ENCODE data around the gene FCSK.
A peak's percentile ranks its signal among the peaks of the same experiment; 100 is the strongest.

The FCSK gene

GRCh38 chr16:70481929-70482536 lies 27.6 kb downstream of the FCSK start:
- no peak for DNase-seq

GRCh38 chr16:70482624-70483023 lies 28.2 kb downstream of the FCSK start:
- DNase-seq = no peak

- DNase-seq = peak in 1 of 3 experiments; percentile 54
Measured at GRCh38 chr16:70483426-70483825, 29.0 kb downstream of the FCSK start.

GRCh38 chr16:70484867-70485266 lies 30.5 kb downstream of the FCSK start:
- DNase-seq = no peak

DNA sequence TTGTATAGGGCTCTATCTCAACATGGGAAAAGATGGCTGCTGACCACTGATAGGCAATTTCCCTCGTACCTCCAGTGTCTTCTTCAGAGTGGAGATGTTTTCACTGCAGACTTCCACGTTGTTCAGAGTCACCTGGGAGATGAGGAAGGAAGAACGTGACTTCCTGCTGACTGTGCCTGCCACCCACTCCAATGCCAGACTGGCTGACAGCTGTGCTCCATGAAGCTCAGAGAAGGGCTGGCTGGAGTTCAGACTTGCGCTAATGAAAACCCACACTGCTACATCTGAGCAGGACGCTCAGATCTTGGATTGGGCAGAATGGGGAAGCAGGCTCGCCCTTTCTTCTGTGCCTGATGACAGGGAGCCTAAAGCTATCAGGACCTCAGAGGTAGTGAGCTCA lies 35.9 kb downstream of the FCSK start:
- no peak for DNase-seq

DNA sequence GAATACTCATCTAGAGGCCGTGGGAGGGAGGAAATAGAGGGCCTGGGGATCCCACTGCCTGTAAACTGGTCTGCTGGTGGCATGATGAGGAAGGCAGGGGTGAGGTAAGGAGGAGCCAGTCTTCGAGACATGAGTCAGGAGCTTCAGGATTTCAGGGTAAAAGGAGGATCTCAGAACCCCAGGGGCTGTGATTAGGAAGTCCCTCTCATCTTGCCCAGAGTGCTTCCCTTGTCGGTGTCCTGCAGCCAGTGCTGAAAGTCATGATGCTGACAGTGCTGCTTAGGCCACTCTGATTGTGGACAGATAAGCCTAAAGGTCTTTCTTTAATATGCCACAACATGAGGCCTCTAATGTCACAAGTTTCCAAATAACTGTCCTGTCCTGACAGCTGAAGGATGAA lies 39.4 kb downstream of the FCSK start:
- DNase-seq = no peak

DNA sequence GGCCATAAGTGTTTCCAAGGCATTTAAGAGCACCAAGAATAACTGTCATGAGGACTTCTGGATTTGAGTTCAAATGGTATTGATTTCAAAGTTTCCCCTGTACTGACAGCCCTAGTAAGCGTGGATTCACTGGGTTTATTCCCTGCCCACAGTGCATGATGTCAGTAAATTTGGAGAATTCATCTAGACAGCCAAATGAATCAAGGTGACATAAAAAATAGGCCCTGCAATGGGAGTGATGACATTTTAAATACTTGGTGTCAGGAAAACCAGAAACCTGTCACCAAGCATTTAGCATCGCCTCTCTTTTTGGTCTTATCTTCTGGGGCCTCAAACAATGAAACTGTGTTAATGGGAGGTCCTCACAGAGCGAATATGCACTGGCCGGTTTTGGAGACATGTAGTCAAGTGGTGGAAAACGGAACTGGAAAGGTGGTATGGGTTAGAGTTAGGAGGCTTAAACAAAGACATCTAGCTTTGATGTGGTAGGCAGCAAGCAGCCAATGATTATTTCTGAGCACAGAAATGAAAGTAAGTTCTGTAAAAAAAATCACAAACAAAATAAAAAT lies 39.9 kb downstream of the FCSK start:
- no peak for DNase-seq

- no peak for DNase-seq
Measured at GRCh38 chr16:70494777-70495176, 40.4 kb downstream of the FCSK start.

DNA sequence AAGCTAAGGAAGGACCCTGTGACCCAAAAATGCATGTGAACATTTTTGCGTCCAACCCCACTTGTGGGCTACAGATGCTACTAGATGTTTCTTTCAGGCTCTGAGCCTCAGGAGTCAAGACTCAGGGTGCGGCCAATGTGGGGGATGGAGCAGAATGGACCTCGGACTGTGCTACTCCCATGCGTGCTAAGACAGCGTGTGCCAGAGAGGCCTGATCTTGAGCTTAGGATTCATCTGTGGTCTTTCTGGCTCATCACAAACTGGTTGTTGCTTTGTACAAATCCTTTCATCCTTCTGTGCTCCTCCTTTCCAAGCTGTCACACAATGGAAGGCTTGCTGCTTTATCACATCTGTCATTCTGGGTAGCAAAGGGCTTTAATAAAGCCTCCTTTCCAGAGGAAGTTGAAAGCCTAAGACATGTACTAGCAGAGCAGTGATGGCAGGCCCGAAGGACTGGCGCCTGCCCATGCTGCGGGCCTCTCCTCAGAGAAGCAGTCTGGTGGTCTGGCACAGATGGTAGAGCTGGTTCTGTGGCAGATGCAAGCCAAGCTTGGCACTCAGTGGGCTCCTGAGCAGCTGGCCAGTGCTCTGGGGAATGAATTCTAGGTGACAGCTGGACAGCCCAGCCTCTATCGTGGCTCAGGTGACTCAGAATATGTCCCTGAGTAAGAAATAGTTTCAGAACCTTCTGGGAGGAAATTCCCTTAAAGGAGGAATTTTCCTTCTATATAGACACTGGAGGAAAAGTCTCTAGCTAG lies 41.2 kb downstream of the FCSK start:
- DNase-seq = no peak

- no peak for DNase-seq
Measured at GRCh38 chr16:70496513-70496912, 42.1 kb downstream of the FCSK start.

- no peak for DNase-seq
Measured at GRCh38 chr16:70508752-70509151, 54.4 kb downstream of the FCSK start.

GRCh38 chr16:70510216-70510615 lies 55.8 kb downstream of the FCSK start:
- no peak for DNase-seq

DNA sequence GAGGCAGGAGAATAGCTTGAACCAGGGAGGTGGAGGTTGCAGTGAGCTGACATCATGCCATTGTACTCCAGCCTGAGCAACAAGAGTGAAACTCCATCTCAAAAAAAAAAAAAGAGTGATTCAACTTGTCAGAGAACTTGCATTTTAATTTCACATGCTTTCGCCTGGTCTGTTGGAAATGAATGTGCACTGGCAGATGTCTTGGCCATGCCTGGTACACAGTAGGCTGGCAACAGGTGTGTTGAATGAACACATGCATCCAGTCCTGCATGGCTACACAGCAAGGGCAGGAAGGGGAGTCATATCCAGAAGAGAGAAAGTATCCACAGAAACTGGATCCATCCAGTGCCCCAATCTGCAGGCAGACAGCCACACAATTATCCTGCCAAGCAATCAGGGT lies 57.4 kb downstream of the FCSK start:
- no peak for DNase-seq

DNA sequence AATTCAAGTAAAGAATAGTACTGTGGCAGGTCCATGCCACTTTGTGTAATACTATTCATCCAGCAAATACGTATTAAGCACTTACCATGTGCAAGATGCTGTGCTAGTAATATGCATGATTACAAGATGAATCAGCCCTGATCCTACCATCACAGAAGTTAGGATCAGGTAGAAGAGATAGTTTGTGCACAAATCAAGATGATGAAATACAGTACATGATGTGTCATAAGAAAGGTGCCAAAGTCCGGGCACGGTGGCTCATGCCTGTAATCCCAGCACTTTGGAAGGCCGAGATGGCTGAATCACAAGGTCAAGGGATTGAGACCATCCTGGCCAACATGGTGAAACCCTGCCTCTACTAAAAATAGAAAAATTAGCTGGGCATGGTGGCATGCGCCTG lies 58.1 kb downstream of the FCSK start:
- DNase-seq = no peak

DNA sequence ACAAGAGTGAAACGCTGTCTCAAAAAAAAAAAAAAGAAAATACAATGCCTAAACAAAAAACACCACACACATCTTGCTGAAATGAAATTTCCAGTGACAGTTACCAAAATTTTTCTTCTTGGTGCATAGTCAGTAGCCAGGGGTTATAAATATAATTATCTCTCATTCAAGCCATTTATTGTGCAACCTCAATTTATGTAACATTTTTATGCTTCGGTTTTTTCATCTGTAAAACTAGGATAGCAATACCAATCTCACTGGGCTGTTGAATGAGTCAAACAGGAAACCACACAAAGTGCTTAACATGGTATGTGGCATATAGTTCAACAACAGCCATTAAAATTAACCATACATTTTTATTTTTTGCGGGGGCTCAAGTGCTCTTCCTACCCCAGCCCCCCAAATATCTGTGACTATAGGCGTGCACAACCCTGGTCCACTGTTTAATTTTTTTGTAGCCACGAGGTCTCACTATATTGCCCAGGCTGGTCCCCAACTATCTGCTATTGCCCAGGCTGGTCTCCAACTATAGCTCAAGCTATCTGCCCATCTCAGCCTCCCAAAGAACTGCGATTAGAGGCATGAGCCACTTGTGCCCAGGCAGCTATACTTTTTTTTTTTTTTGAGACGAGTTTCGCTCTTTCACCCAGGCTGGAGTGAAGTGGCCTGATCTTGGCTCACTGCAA lies 66.4 kb downstream of the FCSK start:
- DNase-seq = no peak

GRCh38 chr16:70522216-70523075 lies 68.1 kb downstream of the FCSK start:
- peak in 1 of 3 experiments; percentile 34 for DNase-seq

DNA sequence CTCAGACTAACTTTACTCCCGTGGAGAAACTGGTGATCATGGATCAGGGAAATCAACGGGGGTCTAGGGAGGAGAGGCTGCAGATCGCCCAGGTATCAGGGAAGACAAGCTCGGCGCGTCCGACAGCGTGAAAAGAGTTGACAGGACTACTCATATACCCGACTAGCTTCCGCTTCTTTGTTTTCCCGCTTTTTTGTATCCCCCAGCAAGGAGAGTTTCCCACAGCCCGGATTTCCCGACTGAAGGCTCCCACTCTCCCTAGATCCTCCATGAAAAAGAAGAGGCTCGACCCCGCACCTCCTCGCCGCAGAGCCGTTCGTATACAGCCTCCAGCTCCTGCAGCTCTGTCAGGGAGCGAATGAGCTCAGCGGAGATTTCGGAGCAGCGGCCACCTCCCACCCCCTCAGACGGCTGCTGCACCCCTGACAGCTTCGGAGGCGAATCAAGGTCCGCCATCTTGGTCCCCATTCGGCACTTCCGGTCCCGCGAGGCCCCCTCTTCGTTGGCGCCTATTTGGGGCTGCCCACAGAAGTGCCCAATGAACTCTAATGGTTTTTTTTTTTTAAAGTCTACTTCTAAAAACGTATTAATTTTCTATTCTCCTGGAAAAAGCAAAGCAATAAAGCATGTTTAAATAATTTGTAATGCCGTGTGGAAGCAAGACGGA lies 68.8 kb downstream of the FCSK start, which contains the start of gene COG4:
Gene COG4 (minus strand): TSS at position 479 of the 667 bp plus-strand sequence. CDS start 11 bp downstream, at position 468.
- DNase-seq = peak; percentile 73 to 96 (median 86)

DNA sequence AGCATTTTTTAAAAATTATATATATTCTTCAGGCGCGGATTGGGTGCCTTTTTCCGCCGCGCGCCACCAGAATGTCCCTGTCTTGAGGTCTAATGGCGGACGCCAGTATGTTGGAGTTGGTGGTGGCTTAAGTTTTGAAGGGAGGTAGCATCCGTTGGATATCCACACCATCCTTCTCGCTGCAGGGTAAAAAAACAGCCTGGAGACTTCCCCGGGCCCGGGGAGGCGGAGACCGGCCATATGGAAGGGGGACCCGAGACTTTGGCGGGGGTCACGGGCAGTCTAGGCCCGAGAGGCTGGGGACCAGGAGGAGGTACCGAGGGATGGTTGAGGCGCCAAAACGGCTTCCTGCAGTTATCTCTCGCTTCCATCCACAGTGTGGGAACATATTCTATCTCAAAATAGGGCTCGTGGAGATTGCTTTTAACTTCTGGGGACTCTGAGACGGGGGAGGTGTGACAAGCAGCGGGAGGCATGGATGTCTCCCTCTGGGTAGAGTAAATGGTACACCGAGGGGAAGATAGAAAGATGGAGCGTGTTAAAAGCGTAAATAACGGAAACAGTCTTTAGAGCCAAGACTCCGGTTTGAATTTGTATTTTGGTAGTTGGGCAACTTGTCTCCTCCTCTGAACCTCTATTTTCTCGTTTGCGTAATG lies 69.5 kb downstream of the FCSK start, which contains the start of gene SF3B3:
Gene SF3B3 (plus strand): TSS at position 74 of the 656 bp plus-strand sequence. CDS start 2,841 bp downstream, outside the sequence.
- DNase-seq = peak; percentile 46 to 96 (median 88)

DNA sequence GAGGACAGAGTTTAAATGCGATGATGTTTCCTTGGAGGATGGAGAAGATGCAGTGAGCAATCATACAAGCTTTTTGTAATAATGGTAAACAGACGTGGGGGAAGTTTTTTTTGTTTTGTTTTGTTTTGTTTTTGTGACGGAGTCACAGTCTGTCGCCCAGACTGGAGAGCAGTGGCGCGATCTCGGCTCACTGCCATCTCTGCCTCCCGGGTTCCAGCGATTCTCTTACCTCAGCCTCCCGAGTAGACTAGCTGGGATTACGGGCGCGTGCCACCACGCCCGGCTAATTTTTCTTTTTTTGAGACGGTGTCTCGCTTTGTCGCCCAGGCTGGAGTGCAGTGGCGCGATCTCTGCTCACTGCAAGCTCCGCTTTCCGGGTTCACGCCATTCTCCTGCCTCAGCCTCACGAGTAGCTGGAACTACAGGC lies 70.0 kb downstream of the FCSK start:
- DNase-seq = peak in 1 of 3 experiments; percentile 33

- DNase-seq = no peak
Measured at GRCh38 chr16:70526403-70526802, 72.0 kb downstream of the FCSK start.

- no peak for DNase-seq
Measured at GRCh38 chr16:70527315-70527996, 73.1 kb downstream of the FCSK start.
